IMR-90 (cell line): Measurements from ENCODE around the gene RFTN1. TPM values are rescaled to one million over a fixed set of nuclear protein-coding genes. Genes with fewer than 3 reads are reported as not detected.
"Not testable (repeated sequence)": the region's sequence is repeated elsewhere in the genome, so short reads cannot be mapped to it uniquely, and the experiment has no call there.

Source experiments
- ATAC-seq: fragments of 200-7000 bp; cut with Tn5 transposase; 2 replicates; pipeline ENCODE4 v1.9.1; 2020; ENCODE audit warnings: low read depth, mild to moderate bottlenecking, moderate library complexity
- BruUV-seq: library from RNA; stranded (reverse); fragments of 400-500 nt; replicated peaks from 2 replicates; lab custom pipeline; 2021; lab: Mats Ljungman, UMichigan
- CTCF ChIA-PET: fragments of 300-600 bp; formaldehyde crosslinking; extraction: SDS; loops from one replicate; lab custom pipeline; 2021; ENCODE audit warnings: antibody characterized with exemption; lab: Yijun Ruan, JAX
- POLR2A ChIA-PET: fragments of 300-600 bp; sonication (Branson Sonifier 250); formaldehyde crosslinking; loops from one replicate; lab custom pipeline; 2022; ENCODE audit warnings: antibody characterized with exemption; ENCODE audit not compliant: unreplicated experiment; lab: Charles Lee
- DNase-seq: peaks from one replicate; pipeline ENCODE4 v3.0.0; 2013
- H2AFZ ChIP-seq: replicated peaks from 2 replicates; pipeline ENCODE3; 2013; ENCODE audit warnings: low read length, mild to moderate bottlenecking; ENCODE audit not compliant: poor library complexity
- H2AK5ac ChIP-seq: 2 replicates; pipeline ENCODE4 v1.6.1; 2013; ENCODE audit warnings: low read depth, low read length, inconsistent platforms
- H2AK9ac ChIP-seq: replicated peaks from 2 replicates; pipeline ENCODE3; 2013; ENCODE audit warnings: mild to moderate bottlenecking, low read depth, low read length, moderate library complexity; ENCODE audit not compliant: poor library complexity
- H2BK120ac ChIP-seq: 2 replicates; pipeline ENCODE4 v1.6.1; 2013; ENCODE audit warnings: low read depth, low read length, inconsistent platforms
- H2BK15ac ChIP-seq: 3 replicates; pipeline ENCODE4 v1.6.1; 2013; ENCODE audit warnings: low read depth, low read length, inconsistent platforms
- H2BK20ac ChIP-seq: 2 replicates; pipeline ENCODE4 v1.6.1; 2013; ENCODE audit warnings: low read depth, mild to moderate bottlenecking, inconsistent platforms, low read length, moderate library complexity
- H2BK5ac ChIP-seq: 2 replicates; pipeline ENCODE4 v1.6.1; 2013; ENCODE audit warnings: mild to moderate bottlenecking, low read depth, low read length, inconsistent platforms; ENCODE audit not compliant: poor library complexity, severe bottlenecking
- H3K14ac ChIP-seq: replicated peaks from 2 replicates; pipeline ENCODE4 v1.6.1; 2013; ENCODE audit warnings: low read depth, low read length, inconsistent platforms
- H3K18ac ChIP-seq: 2 replicates; pipeline ENCODE4 v1.6.1; 2013; ENCODE audit warnings: low read depth, low read length, control low read depth
- H3K23ac ChIP-seq: 2 replicates; pipeline ENCODE4 v1.6.1; 2013; ENCODE audit warnings: low read depth, low read length, inconsistent platforms
- H3K27ac ChIP-seq: 2 replicates; pipeline ENCODE4 v1.5.1; 2013; ENCODE audit warnings: mild to moderate bottlenecking, control low read depth, low read length; ENCODE audit not compliant: insufficient read depth
- H3K27me3 ChIP-seq: 2 replicates; pipeline ENCODE4 v1.6.1; 2013; ENCODE audit warnings: low read length; ENCODE audit not compliant: control insufficient read depth, insufficient read depth
- H3K36me3 ChIP-seq: 2 replicates; pipeline ENCODE4 v1.6.1; 2013; ENCODE audit warnings: low read length, mixed read lengths; ENCODE audit not compliant: control insufficient read depth, insufficient read depth
- H3K4ac ChIP-seq: 2 replicates; pipeline ENCODE4 v1.6.1; 2013; ENCODE audit warnings: low read depth, low read length, inconsistent platforms
- H3K4me1 ChIP-seq: 2 replicates; pipeline ENCODE4 v1.6.1; 2013; ENCODE audit warnings: low read length, mixed read lengths; ENCODE audit not compliant: control insufficient read depth, insufficient read depth
- H3K4me2 ChIP-seq: 2 replicates; pipeline ENCODE4 v1.6.1; 2013; ENCODE audit warnings: low read depth, mild to moderate bottlenecking, control low read depth, low read length, moderate library complexity
- H3K4me3 ChIP-seq: 2 replicates; pipeline ENCODE4 v1.5.1; 2013; ENCODE audit warnings: low read depth, mild to moderate bottlenecking, control low read depth, low read length, moderate library complexity; ENCODE audit not compliant: insufficient read depth
- H3K56ac ChIP-seq: 2 replicates; pipeline ENCODE4 v1.6.1; 2013; ENCODE audit warnings: low read length, inconsistent platforms; ENCODE audit not compliant: insufficient read depth; ENCODE audit errors: extremely low read depth
- H3K79me1 ChIP-seq, 2 experiments: 2 replicates each; pipeline ENCODE4 v1.6.1; 2013; ENCODE audit warnings: low read length in 2 of 2, inconsistent platforms in 1 of 2, low read depth in 1 of 2
- H3K9ac ChIP-seq: 2 replicates; pipeline ENCODE4 v1.6.1; 2013; ENCODE audit warnings: low read depth, low read length, control low read depth
- H3K9me1 ChIP-seq: 2 replicates; pipeline ENCODE4 v1.6.1; 2013; ENCODE audit warnings: low read length, inconsistent platforms; ENCODE audit not compliant: insufficient read depth
- H3K9me3 ChIP-seq: 2 replicates; pipeline ENCODE4 v1.6.1; 2013; ENCODE audit warnings: low read length; ENCODE audit not compliant: control insufficient read depth, insufficient read depth
- H4K20me1 ChIP-seq: 2 replicates; pipeline ENCODE4 v1.6.1; 2013; ENCODE audit warnings: low read length, inconsistent platforms; ENCODE audit not compliant: insufficient read depth
- H4K5ac ChIP-seq: 2 replicates; pipeline ENCODE4 v1.6.1; 2013; ENCODE audit warnings: mild to moderate bottlenecking, low read depth, low read length, control low read depth
- H4K8ac ChIP-seq, 2 experiments: 2 replicates each; pipeline ENCODE4 v1.6.1; 2013; ENCODE audit warnings: low read depth in 2 of 2, low read length in 2 of 2, control low read depth in 1 of 2, inconsistent platforms in 1 of 2
- H4K91ac ChIP-seq: 2 replicates; pipeline ENCODE4 v1.6.1; 2013; ENCODE audit warnings: low read depth, low read length, inconsistent platforms; ENCODE audit not compliant: insufficient read depth
- WGBS, 2 experiments: methylation state at CpG; one replicate each; pipeline versions ENCODE4 v1.1.5 to v1.1.7; 2013; ENCODE audit warnings: missing lambda C conversion rate in 2 of 2; ENCODE audit not compliant: insufficient read length in 1 of 2; ENCODE audit errors: extremely low coverage in 2 of 2; 5-methylcytosine and 5-hydroxymethylcytosine counted together
- dilution Hi-C: fragments of 300-500 bp; cut with HindIII; formaldehyde crosslinking; loops from one replicate; pipeline ENCODE4 v1.14.3; 2018; ENCODE audit warnings: low sequenced_read_pairs; ENCODE audit not compliant: unreplicated experiment
- in situ Hi-C: fragments of 300-500 bp; cut with MboI; formaldehyde crosslinking; loops from 3 replicates; pipeline ENCODE4 v1.14.3; 2019; ENCODE audit warnings: low sequenced_read_pairs, inconsistent platforms, mixed read lengths
- intact Hi-C: fragments of 100-400 bp; cut with micrococcal nuclease; formaldehyde crosslinking; loops from 2 replicates; pipeline ENCODE4 v1.10.0; 2022
- polyA plus RNA-seq, 3 experiments: library from polyadenylated mRNA; depleted of rRNA; stranded (reverse); fragments of >200 nt; gene quantifications; 2 replicates each; pipeline ENCODE4 v1.2.3, GENCODE V29; 2012; ENCODE audit warnings: low replicate concordance in 1 of 3
- total RNA-seq: library from RNA; depleted of rRNA; stranded (reverse); fragments of >200 nt; gene quantifications from 2 replicates; pipeline ENCODE4 v1.2.3, GENCODE V29; 2012

RFTN1 gene
- total and polyA plus RNA-seq, 2 of the 4 experiments (the other 2 are of a cell fraction): 45.0 to 52.0 TPM

DNA sequence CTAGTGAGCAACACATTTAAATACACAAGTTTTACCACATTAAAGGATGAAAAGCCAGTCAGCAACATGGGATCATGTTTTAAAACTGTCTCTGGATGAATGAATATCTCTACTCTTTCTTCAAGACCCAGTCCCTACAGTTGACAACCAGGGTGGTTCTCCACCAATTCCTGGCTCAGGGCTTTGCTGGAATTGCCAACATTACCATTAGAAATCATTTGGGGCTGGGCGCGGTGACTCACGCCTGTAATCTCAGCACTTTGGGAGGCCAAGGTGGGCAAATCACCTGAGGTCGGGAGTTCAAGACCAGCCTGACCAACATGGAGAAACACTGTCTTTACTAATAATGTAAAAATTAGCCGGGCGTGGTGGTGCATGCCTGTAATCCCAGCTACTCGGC, 203.0 kb downstream of the RFTN1 start:
- intact Hi-C loops, H3K27me3 ChIP-seq, H4K20me1 ChIP-seq, H2BK15ac ChIP-seq, BruUV-seq, H2AK5ac ChIP-seq, H3K27ac ChIP-seq, H2BK5ac ChIP-seq, H4K5ac ChIP-seq, in situ Hi-C loops, H3K9ac ChIP-seq, dilution Hi-C loops, H3K4me1 ChIP-seq, H3K14ac ChIP-seq, DNase-seq, H3K4me2 ChIP-seq, H3K56ac ChIP-seq, H3K4me3 ChIP-seq, ATAC-seq, H3K23ac ChIP-seq, H2AK9ac ChIP-seq, H4K91ac ChIP-seq, H2BK120ac ChIP-seq, POLR2A ChIA-PET, H3K4ac ChIP-seq, H4K8ac ChIP-seq, H2BK20ac ChIP-seq, CTCF ChIA-PET, H2AFZ ChIP-seq, H3K9me3 ChIP-seq, H3K18ac ChIP-seq: not testable (repeated sequence)
- peaks cover 17% of the 10 kb centered on the region for H3K9me1 ChIP-seq
- H3K79me1 ChIP-seq: peaks cover under 1 to 22% of the 10 kb centered on the region in 2 experiments; a peak in 2 of 4 replicates
- peaks cover 14% of the 10 kb centered on the region for H3K36me3 ChIP-seq
- 100% methylated on average over 3 of the region's 7 CpGs; no CpG with 5 or more reads in 1 of the 2 experiments for WGBS, 2 experiments
